PFSK-1 (cell line): ENCODE data around the gene UBAC2.

ENCODE experiments used
- FOXP2 ChIP-seq: optimal IDR thresholded peaks from 2 replicates; pipeline ENCODE3; 2011; ENCODE audit warnings: borderline replicate concordance, control low read depth, inconsistent platforms; ENCODE audit not compliant: insufficient read depth; ENCODE audit errors: extremely low read length, extremely low read depth
- POLR2AphosphoS5 ChIP-seq: IDR thresholded peaks from 2 replicates; pipeline ENCODE4 v1.6.1; 2012; ENCODE audit warnings: low read depth, mild to moderate bottlenecking, control low read depth, low read length, moderate library complexity
- REST ChIP-seq, 2 experiments: IDR thresholded peaks; 2 replicates each; pipeline versions ENCODE4 v1.6.1 to v1.8.0; 2011 to 2012; ENCODE audit warnings: low read depth in 2 of 2, low read length in 2 of 2, control low read depth in 1 of 2, inconsistent platforms in 1 of 2, mild to moderate bottlenecking in 1 of 2, moderate library complexity in 1 of 2; ENCODE audit not compliant: insufficient read depth in 1 of 2
- SIN3A ChIP-seq: IDR thresholded peaks from 2 replicates; pipeline ENCODE4 v1.6.1; 2012; ENCODE audit warnings: mild to moderate bottlenecking, low read length, moderate library complexity, borderline replicate concordance; ENCODE audit not compliant: insufficient read depth
- TAF1 ChIP-seq: IDR thresholded peaks from 2 replicates; pipeline ENCODE4 v1.6.1; 2012; ENCODE audit warnings: low read length, control low read depth, borderline replicate concordance; ENCODE audit not compliant: insufficient read depth

DNA sequence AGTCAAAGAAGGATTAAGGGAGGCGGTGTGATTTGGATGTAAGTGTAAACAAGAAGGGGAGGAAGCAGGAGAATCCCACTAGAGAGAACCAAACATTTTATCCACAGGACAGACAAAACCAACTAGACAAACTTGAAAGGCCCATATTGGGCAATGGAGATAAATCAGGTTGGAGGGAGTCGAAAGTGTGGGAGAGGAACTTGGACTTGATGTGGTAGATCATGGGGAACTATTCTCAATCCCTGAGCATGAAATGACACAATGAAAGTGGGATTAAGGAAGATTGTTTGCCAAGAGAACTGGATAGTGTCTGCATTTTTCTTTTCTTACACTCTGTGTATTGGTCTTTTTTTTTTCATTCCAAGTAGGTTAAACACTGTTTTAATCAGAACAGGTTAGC lies 88.6 kb downstream of the UBAC2 start:
- TF ChIP-seq TAF1 (no peak), SIN3A (no peak), POLR2AphosphoS5 (no peak), REST (IDR thresholded peaks at IDR 0.05; ENCODE audit: insufficient read depth in 1 of 2, low read depth in 2 of 2, low read length in 2 of 2) (no peak), FOXP2 (no peak)
